ENCODE measurements around the gene ABCB9.

DNA sequence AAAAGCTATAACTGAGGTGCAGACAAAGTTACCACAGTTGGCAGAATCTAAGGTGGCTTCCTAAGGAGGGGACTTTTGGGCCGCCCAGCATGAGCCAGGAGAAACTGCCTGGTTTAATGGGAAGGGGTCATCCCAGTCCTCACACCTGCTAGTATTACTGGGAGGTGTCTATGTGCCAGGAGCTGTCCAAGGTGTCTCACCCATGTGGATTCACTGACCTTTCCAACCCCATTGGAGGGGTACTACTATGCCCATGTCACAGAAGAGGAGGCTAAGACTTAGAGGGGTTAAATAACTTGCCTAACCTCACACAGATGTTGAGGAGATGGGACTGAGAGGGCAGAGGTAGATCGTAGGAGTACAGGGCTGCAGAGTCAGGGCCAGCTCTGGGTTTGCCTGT lies 10.2 kb downstream of the ABCB9 start:
- TF ChIP-seq POLR2AphosphoS5 (IDR thresholded peaks at IDR 0.05; ENCODE audit: low read depth, low read length) (no peak), POLR2A (IDR thresholded peaks at IDR 0.05; ENCODE audit: control extremely low read depth in 1 of 2, low read depth in 2 of 2, low read length in 2 of 2) (no peak), SP1 (IDR thresholded peaks at IDR 0.05; ENCODE audit: low read depth, low read length) (no peak), KDM5A (IDR thresholded peaks at IDR 0.05; ENCODE audit: low read length) (no peak)
- TF ChIP-seq, protein P1, sequence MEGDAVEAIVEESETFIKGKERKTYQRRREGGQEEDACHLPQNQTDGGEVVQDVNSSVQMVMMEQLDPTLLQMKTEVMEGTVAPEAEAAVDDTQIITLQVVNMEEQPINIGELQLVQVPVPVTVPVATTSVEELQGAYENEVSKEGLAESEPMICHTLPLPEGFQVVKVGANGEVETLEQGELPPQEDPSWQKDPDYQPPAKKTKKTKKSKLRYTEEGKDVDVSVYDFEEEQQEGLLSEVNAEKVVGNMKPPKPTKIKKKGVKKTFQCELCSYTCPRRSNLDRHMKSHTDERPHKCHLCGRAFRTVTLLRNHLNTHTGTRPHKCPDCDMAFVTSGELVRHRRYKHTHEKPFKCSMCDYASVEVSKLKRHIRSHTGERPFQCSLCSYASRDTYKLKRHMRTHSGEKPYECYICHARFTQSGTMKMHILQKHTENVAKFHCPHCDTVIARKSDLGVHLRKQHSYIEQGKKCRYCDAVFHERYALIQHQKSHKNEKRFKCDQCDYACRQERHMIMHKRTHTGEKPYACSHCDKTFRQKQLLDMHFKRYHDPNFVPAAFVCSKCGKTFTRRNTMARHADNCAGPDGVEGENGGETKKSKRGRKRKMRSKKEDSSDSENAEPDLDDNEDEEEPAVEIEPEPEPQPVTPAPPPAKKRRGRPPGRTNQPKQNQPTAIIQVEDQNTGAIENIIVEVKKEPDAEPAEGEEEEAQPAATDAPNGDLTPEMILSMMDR (IDR thresholded peaks at IDR 0.05; ENCODE audit: control extremely low read depth in 1 of 3, insufficient read depth in 1 of 3, low read depth in 1 of 3, low read length in 3 of 3) = no peak
- TF ChIP-seq, protein P2, sequence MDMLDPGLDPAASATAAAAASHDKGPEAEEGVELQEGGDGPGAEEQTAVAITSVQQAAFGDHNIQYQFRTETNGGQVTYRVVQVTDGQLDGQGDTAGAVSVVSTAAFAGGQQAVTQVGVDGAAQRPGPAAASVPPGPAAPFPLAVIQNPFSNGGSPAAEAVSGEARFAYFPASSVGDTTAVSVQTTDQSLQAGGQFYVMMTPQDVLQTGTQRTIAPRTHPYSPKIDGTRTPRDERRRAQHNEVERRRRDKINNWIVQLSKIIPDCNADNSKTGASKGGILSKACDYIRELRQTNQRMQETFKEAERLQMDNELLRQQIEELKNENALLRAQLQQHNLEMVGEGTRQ (IDR thresholded peaks at IDR 0.05; ENCODE audit: low read length) = no peak

All from H1 (cell line).